NCI-H2196 (cell line): ENCODE measurements around the gene PGM2.

Source experiments
- DNase-seq: peaks from one replicate; lab custom pipeline; 2025; ENCODE audit not compliant: unreplicated experiment; lab: John Stamatoyannopoulos, UW

Gene PGM2

DNA sequence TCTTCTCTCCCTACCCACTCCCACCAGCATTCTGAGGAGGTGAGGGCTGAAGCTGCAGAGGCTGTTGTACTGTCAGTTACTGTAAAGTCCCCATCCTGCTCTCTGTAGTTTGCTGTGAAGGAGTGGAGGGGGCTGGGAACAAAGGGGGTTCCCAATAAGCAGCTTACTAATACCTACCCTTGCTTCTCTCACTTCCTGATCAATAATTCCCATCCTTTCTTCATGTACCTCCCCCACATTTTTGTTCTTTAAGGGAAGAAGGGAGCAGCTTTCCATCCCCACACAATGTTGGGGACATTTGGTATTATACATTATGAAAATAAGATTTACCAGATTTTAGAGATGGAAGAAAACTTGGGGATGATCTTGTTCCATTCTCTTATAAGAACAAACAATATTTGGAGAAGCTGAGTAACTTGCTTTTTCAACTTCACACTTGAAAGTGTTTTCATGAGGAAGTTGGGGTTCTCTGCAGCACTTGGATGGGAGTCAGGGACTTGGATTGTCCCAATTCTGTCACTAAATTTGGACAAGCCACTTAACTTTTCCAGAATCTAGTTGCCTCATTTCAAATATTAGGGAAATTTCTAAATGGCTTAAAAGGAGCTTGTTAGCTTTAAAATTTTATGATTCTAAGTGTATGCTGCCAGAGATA lies 69.8 kb downstream of the PGM2 start:
- DNase-seq, result no peak

DNA sequence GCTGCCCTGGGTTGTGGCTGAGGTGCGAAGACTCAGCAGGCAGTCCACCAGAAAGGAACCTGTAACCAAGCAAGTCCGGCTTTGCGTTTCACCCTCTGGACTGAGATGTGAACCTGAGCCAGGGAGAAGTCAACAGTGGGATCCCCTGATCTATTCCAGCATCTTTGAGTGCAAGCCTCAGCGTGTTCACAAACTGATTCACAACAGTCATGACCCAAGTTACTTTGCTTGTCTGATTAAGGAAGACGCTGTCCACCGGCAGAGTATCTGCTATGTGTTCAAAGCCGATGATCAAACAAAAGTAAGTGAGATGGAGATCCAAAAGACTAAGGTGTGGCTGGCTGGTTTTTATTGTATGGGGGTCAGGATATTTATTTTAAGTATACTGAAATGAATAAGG lies 75.7 kb downstream of the PGM2 start:
- DNase-seq, result no peak

DNA sequence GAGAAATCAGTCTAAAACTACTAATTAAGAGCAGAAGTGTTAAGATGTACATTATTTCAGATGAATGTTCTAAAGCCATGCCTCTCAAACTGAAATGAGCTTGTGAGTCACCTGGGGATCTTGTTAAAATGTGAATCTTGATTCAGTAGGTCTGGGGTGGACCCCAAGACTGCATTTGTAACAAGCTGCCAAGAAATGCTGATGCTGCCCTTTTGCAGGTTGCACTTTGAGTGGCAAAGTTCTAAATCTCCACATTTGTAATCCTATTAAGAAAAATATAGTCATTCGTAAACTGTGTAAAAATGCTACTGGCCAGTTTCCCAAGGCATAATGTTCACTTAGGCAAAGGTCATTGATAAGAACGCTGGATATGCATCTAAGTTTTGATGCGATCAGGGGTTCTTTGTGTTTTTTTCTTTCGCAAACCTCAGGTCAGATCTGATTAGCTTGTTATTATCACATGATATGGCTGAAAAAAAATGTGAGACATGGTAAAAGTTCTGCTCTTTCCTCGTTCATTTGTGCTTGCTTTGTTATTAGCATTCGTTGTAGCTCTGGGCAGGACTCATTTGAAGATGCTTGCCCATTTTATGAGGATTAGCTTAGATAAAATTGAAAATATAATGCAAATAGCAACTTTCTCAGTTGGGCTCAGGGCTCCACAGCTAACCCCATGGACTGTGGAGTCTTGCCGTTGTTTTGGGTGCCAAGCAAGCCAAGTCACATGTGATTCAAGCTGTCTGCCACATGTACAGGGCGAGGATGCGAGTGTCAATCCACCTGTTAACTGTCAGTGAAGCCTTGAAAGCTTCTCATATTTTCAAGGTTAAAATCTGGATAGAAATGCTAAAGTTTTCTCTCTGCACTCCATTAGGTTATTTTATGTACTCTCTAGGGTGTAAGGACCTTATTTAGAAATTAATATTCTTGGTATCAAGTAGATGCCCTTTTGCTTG lies 76.5 kb downstream of the PGM2 start:
- no peak for DNase-seq

DNA sequence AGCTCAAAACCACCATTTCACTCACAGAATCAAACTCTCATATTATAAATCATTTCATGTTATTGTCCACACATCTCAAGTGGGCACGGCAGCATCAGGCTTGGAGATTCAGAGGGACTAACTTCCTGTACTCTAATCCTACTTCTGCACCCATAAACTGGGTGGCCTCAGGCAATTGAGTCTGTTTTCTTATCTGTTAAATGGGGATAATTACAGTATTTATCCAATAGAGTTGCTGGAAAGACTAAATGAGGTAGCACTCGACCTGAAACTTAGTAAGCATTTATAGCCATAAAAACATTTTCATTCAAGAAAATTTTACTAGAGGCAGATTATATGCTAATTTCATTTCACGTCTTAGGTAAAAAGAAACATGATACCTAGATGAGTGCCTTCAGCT lies 77.4 kb downstream of the PGM2 start:
- DNase-seq, result no peak

DNA sequence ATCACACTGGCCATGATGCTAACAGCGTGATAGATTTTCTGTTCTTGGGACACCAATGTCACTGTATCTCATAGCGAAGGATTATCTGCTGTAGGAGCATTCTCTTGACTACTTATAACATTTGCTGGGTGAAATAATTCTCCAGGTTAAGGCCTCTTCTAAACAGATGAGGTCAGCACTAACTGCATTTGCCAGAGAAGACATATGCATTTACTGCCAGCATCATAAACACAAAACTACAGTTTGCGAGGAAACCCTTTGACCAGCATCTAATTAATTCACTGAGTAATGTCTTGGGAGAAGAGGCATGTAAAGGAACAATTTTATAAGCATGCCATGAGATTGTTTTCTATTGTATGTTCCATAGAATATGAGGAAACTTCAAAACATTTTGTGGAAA lies 78.3 kb downstream of the PGM2 start:
- DNase-seq, result no peak

DNA sequence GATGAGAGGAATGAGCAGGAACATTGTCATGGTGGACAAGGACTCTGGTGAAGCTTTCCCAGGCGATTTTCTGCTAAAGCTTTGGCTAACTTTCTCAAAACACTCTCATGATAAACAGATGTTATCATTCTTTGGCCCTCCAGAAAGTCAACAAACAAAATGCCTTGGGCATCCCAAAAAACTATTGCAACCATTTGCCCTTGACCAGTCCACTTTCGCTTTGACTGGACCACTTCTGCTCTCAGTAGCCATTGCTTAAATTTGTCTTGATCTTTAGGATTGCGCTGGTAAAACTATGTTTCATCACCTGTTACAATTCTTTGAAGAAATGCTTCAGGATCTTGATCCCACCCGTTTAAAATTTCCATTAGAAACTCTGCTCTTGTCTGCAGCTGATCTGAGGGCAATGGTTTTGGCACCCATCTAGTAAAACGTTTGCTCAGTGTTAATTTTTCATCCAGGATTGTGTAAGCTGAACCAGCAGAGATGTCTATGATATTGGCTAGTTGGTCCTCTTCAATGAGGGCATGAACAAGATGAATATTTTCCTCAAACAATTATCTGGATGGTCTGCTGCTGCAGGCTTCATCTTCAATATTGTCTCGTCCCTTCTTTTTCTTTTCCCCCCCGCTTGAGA lies 79.2 kb downstream of the PGM2 start:
- DNase-seq, result no peak

DNA sequence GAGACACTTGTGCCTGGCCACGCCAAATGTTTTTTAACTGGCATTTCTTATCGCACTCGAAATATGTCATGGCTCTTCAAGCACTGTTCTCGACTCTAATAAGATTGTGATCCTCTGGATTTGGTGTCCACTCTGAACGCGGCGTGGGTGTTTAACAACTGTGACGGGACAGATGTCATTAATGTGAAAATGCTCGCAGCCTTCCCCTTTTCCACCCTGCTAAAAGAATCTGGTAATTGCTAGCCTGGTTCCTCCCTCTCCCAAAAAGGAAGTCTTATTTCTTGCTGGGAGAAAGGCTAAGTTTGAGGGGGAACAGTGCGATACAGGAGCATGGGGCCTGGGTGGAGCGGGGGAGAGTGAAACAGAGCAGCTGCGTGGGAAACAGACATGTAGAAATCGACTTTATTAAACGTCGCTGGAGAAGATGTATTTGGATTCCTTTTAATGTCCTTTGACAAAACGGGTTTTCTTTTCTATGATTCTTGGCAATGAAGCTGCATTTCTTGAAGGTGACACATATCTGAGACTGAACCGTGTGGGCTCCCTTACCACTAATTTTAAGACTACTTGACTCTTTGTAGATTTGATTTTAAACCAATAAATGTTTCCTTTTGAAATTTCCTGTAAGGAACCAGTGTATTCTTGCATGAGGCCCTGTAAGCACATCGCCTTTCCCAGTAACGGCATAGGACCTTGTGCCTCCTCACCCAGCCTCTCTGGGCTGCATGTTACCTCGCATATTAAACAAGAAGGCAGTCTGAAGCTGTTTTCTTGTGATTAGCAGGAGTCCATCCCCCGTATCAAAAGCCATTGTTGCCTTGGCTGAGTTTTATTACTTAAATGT lies 82.2 kb downstream of the PGM2 start:
- no peak for DNase-seq

DNA sequence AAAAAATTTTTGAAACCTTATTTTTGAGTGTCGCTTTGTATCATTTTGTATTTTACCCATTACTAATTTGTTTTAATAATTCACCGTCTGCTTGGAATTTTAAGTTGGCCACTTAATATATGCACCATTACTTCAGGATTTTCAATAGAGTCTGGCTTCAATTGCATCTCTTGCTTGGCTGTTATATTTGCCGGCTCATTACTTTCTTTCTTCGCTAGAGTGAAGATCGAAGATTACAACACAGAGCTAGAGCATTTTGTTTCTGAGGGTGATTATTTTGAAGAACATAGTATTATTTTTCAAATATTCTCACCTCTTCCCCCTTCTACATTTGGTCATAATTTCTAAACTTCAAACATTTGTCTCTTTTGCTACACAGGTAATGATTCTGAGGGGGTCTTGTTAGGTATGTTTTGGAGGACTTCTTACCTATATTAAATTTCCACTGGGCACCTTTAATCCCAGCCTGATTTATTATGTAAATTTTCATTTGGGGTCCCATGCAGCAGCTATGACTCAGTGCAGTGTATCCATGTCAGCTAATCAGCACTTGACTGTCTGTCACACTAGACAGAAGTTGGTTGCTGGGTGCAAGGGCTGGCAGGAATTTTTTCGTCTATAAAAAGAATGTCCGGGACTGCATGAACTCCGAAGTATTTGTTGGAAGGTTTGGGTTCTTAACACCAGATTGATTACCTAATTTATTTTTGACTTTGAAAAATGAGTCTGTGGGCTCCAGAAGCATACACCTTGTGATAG lies 83.0 kb downstream of the PGM2 start:
- no peak for DNase-seq

DNA sequence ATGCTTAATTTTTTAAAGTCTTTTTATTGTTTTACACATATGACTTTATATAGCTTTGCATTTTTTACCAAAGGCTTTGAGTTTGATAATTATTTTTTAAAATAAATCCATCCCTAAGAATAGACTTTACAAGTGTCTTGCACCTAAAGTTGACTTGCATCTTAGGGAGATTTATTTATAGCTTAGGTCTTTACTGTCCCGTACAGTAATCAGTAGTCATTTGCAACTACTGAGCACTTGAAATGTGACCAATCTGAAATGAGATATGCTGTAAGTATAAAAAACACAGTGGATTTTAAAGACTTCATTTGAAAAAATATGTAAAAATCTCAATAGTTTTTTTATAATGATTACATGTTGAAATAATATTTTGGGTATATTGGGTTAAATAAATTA lies 83.6 kb downstream of the PGM2 start:
- no peak for DNase-seq
